H1 (cell line): ENCODE results near the gene LCN2. TPM values are rescaled to one million over a fixed set of nuclear protein-coding genes. Genes with fewer than 3 reads are reported as not detected.

ENCODE experiments used
- CBX5 ChIP-seq: fragments of 300-800, 300-1000 bp; sonication (generic); IDR thresholded peaks from 2 replicates; pipeline ENCODE4 v1.7.1; 2016; ENCODE audit warnings: antibody characterized with exemption, low read length, low read depth
- CREB1 ChIP-seq: IDR thresholded peaks from 2 replicates; pipeline ENCODE4 v1.6.1; 2012; ENCODE audit warnings: inconsistent platforms
- CTCF ChIP-seq, 3 experiments: IDR thresholded peaks; 1 replicate in 2 of 3; 2 replicates in 1 of 3; pipeline versions ENCODE4 v1.5.1 to v1.6.1; 2011; ENCODE audit warnings: low read length in 3 of 3, mild to moderate bottlenecking in 3 of 3, inconsistent platforms in 2 of 3, low read depth in 1 of 3, moderate library complexity in 1 of 3; ENCODE audit not compliant: insufficient read depth in 1 of 3; ENCODE audit errors: control extremely low read depth in 1 of 3
- E2F6 ChIP-seq: IDR thresholded peaks from 2 replicates; pipeline ENCODE4 v1.6.1; 2012; ENCODE audit warnings: inconsistent platforms
- GABPA ChIP-seq: IDR thresholded peaks from 2 replicates; pipeline ENCODE4 v1.6.1; 2011; ENCODE audit warnings: mild to moderate bottlenecking, low read length, moderate library complexity, borderline replicate concordance; ENCODE audit not compliant: insufficient read depth
- HDAC2 ChIP-seq, 2 experiments: fragments of 300-600 bp in 1 of 2; sonication (generic) in 1 of 2; IDR thresholded peaks; 2 replicates each; pipeline ENCODE4 v1.6.1; 2011 to 2012; ENCODE audit warnings: low read depth in 2 of 2, low read length in 2 of 2, mild to moderate bottlenecking in 2 of 2, moderate library complexity in 2 of 2, borderline replicate concordance in 1 of 2, inconsistent platforms in 1 of 2
- JUND ChIP-seq: IDR thresholded peaks from 2 replicates; pipeline ENCODE4 v1.6.1; 2011; ENCODE audit warnings: mild to moderate bottlenecking, improper control_type of control experiment, low read length
- MAX ChIP-seq: IDR thresholded peaks from 2 replicates; pipeline ENCODE4 v1.6.1; 2012; ENCODE audit warnings: inconsistent platforms
- PHF8 ChIP-seq: fragments of 200-600 bp; sonication (generic); conservative IDR thresholded peaks from 2 replicates; pipeline ENCODE4 v1.7.1; 2012; ENCODE audit warnings: low read depth, mild to moderate bottlenecking, inconsistent platforms, low read length, moderate library complexity
- POLR2A ChIP-seq, 2 experiments: IDR thresholded peaks; 1 replicate in 1 of 2; 2 replicates in 1 of 2; pipeline ENCODE4 v1.6.1; 2011; ENCODE audit warnings: low read depth in 2 of 2, low read length in 2 of 2, mild to moderate bottlenecking in 2 of 2; ENCODE audit errors: control extremely low read depth in 1 of 2
- POLR2AphosphoS5 ChIP-seq: IDR thresholded peaks from 2 replicates; pipeline ENCODE4 v1.6.1; 2011; ENCODE audit warnings: low read depth, low read length
- SAP30 ChIP-seq: fragments of 300-600 bp; sonication (generic); IDR thresholded peaks from 2 replicates; pipeline ENCODE4 v1.7.1; 2012; ENCODE audit warnings: low read length, moderate library complexity, mild to moderate bottlenecking, inconsistent platforms; ENCODE audit not compliant: insufficient read depth, insufficient replicate concordance
- SUZ12 ChIP-seq: fragments of 200-600 bp; sonication (generic); IDR thresholded peaks from 2 replicates; pipeline ENCODE4 v1.6.1; 2012; ENCODE audit warnings: mild to moderate bottlenecking, inconsistent platforms, low read length, moderate library complexity, mixed read lengths
- TAF1 ChIP-seq: IDR thresholded peaks from 2 replicates; pipeline ENCODE4 v1.6.1; 2011; ENCODE audit warnings: mild to moderate bottlenecking, low read depth, low read length
- TCF12 ChIP-seq: IDR thresholded peaks from 2 replicates; pipeline ENCODE4 v1.6.1; 2011; ENCODE audit warnings: low read depth, mild to moderate bottlenecking, low read length
- ZNF274 ChIP-seq: IDR thresholded peaks from 2 replicates; pipeline ENCODE4 v1.7.0; 2012; ENCODE audit warnings: low read length, borderline replicate concordance; ENCODE audit errors: extremely low read depth
- polyA plus RNA-seq, 7 experiments: library from polyadenylated mRNA; depleted of rRNA in 3 of 7; stranded (reverse) in 5 of 7; unstranded in 2 of 7; fragments of >200 nt in 5 of 7; fragments of 200-250 nt in 2 of 7; gene quantifications; 1 replicate in 5 of 7; 2 replicates in 1 of 7; 4 replicates in 1 of 7; pipeline versions ENCODE4 v1.2.1 to v1.2.3, GENCODE V29; 2011 to 2013; ENCODE audit warnings: missing spikeins in 2 of 7, mixed read lengths in 2 of 7
- total RNA-seq: library from RNA; stranded (reverse); fragmentation: NEBNext Ultra II Directional; extraction: Animal tissue kit (Norgen Biotek cat#: 25700); gene quantifications from 2 replicates; pipeline ENCODE4 v1.2.1, GENCODE V29; 2021
- TF ChIP-seq, protein P1 (sequence below): IDR thresholded peaks from 2 replicates; pipeline ENCODE4 v1.6.1; 2012; ENCODE audit warnings: low read length, inconsistent platforms

LCN2 gene
- total and polyA plus RNA-seq, 2 of the 8 experiments (the other 6 are each of a cell fraction or from before 2014, with no cell fraction given), result 1.1 to 1.6 TPM

DNA sequence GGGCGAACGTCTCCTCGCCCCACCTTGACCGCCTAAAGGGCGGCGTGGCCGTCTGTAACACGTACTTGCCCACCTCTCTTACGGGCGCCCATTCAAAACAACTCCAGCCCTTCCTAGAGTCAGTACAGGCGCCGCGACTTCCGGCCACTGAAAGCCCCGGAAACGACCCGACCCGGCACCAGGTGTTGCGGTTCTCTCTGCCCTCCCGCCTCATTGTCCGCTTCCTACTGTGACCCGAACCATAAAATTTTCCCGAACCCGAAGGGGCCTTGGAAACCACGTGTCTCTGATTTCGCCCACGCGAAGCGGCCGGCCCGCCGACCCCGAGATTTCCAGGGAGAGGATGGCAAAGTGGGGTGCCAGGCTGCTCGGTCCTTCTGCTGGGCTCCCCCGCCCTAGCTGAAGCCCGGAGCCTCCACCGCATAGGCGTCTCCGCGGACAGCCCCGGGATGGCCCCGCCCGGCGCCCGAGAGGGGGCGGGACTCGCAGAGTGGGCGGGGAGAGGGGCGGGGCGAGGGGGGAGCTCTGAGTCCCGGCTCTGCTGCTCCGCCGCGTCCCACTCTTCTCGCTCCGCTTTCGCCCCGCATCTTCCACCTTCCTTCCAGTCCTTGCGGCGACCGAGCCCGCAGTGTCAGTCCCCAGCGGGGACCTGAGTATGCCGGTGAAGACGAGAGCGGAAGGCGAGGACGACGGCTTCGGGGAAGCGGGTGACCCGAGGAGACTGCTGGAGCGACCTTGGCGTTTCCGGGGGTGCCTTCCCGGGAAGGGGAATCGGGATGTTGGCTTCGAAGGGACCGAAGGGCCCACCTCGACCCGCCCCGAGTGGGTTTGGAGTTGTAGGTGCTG lies 21.0 kb upstream of the LCN2 start (continued):
- TF ChIP-seq MAX (peak; percentile 86), CTCF (IDR thresholded peaks at IDR 0.05; ENCODE audit: control extremely low read depth in 1 of 3, insufficient read depth in 1 of 3, low read depth in 1 of 3, low read length in 3 of 3) (no peak), CREB1 (no peak), POLR2A (IDR thresholded peaks at IDR 0.05; ENCODE audit: control extremely low read depth in 1 of 2, low read depth in 2 of 2, low read length in 2 of 2) (peak in 1 of 2 experiments; percentile 38; a peak in 1 of 3 replicates), GABPA (peak; percentile 73), SUZ12 (no peak), HDAC2 (IDR thresholded peaks at IDR 0.05; ENCODE audit: borderline replicate concordance in 1 of 2, low read depth in 2 of 2, low read length in 2 of 2) (no peak), SAP30 (peak; percentile 26), PHF8 (peak; percentile 42), TAF1 (no peak; the same call in 1 of the 2 replicates), JUND (no peak), POLR2AphosphoS5 (0 out of 2 replicates have a peak, but pooled peaks have one; percentile 17), E2F6 (peak; percentile 27; the same call in 1 of the 2 replicates), ZNF274 (no peak), CBX5 (no peak), TCF12 (no peak; the same call in 1 of the 2 replicates)
- TF ChIP-seq, protein P1, sequence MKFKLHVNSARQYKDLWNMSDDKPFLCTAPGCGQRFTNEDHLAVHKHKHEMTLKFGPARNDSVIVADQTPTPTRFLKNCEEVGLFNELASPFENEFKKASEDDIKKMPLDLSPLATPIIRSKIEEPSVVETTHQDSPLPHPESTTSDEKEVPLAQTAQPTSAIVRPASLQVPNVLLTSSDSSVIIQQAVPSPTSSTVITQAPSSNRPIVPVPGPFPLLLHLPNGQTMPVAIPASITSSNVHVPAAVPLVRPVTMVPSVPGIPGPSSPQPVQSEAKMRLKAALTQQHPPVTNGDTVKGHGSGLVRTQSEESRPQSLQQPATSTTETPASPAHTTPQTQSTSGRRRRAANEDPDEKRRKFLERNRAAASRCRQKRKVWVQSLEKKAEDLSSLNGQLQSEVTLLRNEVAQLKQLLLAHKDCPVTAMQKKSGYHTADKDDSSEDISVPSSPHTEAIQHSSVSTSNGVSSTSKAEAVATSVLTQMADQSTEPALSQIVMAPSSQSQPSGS, result no peak
